HG03135 (cell line): ENCODE measurements around the gene ASAP2.

Experiments used
- ATAC-seq: cut with Tn5 transposase; IDR thresholded peaks from one replicate; pipeline ENCODE4 v1.9.1; 2021; ENCODE audit warnings: mild to moderate bottlenecking, moderate library complexity; ENCODE audit not compliant: unreplicated experiment

The ASAP2 gene

GRCh38 chr2:9291331-9291730, 84.7 kb downstream of the ASAP2 start:
- no peak for ATAC-seq

- ATAC-seq = no peak
Observed at GRCh38 chr2:9291866-9292265, 85.3 kb downstream of the ASAP2 start.

- no peak for ATAC-seq
Observed at GRCh38 chr2:9292426-9292825, 85.8 kb downstream of the ASAP2 start.

- ATAC-seq = no peak
Observed at GRCh38 chr2:9294764-9295163, 88.2 kb downstream of the ASAP2 start.

GRCh38 chr2:9296559-9296958, 89.9 kb downstream of the ASAP2 start:
- ATAC-seq = no peak

- no peak for ATAC-seq
Observed at GRCh38 chr2:9297156-9297555, 90.5 kb downstream of the ASAP2 start.

GRCh38 chr2:9297807-9298206, 91.2 kb downstream of the ASAP2 start:
- ATAC-seq = no peak

DNA sequence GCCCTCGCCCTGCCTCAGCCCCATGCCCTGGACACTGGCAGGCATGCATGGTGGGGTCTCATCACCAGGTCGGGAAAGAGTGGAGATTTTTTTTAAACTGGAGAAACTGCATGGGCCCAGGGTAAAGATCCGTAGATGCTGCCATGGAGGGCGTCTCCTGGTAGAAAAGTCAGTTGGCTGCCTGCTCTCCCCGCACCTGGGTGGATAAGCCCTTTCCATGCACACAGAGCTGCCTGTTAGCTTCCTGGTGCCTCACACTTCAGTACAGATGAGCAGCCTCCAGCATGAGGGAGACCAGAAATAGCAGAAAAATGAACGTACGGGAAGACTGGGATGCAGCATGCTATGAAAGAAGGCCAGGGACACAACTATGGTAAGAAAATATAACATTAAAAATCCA, 92.0 kb downstream of the ASAP2 start:
- no peak for ATAC-seq

DNA sequence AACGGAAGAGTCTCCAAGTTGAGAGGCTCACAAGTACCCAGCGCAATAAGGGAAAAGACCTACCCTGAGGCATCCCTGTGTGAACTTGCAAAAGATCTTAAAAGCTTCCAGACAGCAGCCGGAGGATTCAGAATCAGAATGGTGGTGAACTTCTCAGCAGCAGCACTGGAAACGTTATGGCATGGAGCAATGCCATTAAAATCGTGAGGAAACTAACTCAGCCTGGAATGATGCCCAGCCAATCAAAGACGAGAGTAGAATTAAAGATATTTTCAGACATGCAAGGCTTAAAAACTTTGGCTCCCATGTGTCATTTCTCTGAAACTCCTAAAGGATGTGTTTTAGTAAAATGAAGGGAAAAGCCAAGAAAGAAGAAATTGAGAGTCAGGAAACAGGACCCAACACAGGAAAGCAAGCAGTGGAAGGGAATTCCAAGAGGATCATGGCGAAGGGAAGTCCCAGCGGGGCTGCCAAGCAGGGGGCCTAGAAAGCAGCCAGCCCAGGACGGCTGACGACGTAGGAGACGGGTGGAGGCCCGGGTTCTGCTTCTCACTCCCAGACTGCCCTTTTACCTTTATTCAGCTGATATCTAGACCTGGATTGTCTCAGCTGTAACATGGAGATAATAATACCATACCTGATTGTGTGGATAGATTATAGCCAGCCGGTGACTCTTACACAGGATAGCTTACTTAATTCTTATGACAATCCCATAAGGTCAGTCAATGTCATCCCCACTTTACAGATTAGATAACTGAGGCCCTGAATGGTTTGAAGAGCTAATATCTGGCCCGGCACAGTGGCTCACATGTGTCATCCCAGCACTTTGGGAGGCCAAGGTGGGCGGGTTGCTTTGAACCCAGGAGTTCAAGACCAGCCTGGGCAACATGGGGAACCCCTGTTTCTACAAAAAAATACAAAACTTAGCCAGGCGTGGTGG, 92.8 kb downstream of the ASAP2 start:
- ATAC-seq = no peak

GRCh38 chr2:9300214-9300613, 93.6 kb downstream of the ASAP2 start:
- no peak for ATAC-seq

- ATAC-seq = no peak
Observed at GRCh38 chr2:9300829-9301453, 94.3 kb downstream of the ASAP2 start.

- ATAC-seq = no peak
Observed at GRCh38 chr2:9302755-9303154, 96.1 kb downstream of the ASAP2 start.

DNA sequence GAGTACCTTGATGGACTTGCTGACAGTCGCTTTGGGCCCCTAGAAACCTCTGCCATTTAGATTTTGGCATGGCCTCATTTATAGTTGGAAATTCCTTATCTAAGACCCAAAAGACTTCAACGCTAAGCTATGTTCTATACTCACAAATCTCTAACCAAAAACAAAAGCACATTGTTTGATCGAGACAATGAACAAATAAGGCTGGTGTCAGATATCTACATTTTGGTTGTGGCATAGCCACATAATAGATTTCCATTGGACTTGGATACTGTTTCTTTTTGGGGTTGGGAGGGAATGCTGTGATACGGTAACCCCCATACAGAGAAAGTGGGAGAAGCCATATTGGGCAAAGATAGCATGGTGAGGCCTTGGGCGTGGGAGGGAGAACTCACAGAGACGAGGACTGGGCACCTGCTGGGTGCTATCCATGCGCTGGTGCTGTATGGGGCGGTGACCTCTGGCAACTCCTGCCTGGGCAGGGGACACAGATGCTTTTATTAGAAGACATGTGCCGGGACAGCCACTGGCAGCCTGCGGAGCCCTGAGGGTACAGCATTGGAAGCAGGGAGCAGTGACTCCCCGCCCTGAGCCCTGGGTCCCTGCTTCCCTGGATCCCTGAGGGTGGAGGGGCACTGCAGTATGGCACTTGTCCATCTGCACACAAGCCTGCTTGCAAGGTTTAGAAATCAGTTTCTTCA, 97.1 kb downstream of the ASAP2 start:
- ATAC-seq = no peak

GRCh38 chr2:9306911-9307310, 100.3 kb downstream of the ASAP2 start:
- no peak for ATAC-seq

DNA sequence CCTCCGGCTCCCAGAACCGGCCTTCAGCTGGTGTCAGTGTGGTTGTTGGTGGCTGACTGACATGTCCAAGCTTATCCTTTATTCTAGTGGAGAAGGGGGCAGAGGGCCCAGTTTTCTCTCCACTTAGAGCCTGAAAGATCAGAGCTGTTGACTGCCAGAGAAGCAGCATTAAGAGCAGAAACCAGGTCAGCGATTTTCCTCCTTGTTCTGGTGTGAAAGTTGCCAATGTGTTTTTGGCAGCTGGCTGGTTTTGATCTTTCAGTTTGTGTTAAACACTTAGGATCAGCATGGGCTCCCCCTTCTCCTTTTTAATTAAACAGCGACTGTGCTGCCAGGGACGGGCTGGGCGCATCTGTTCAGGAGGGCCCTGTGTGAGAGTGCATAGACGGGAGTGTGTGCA, 100.9 kb downstream of the ASAP2 start:
- no peak for ATAC-seq

DNA sequence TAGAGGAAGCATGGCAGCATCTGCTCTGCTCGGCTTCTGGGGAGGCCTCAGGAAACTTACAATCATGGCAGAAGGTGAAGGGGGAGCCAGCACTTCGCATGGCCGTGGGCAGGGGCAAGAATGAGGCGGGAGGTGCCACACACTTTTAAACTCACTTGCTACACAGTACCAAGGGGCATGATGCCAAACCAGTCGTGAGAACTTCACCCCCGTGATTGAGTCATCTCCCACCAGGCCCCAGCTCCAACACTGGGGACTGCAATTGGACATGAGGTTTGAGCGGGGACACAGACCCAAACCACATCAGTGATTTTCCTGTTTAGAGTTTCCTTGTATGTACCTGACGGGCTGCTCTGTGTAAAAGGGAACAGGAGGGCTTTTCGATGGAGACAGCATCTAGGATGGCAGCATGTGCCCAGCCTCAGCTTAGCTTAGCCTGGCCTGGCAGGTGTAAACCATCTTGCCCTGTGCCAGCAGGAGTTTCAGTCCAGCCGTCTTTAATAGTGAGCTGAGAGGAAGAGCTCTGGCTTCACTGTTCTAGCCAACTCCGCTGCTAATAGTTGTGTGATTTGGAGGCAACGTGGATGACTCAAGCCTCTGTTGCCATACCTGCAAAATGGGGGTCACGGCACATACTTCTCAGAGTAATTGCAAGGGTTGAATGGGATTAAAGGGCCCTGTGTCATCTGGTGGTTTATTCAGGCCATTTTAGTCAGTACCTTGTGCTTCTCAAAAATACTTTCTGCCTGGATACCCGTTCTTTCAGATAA, 101.8 kb downstream of the ASAP2 start:
- no peak for ATAC-seq

DNA sequence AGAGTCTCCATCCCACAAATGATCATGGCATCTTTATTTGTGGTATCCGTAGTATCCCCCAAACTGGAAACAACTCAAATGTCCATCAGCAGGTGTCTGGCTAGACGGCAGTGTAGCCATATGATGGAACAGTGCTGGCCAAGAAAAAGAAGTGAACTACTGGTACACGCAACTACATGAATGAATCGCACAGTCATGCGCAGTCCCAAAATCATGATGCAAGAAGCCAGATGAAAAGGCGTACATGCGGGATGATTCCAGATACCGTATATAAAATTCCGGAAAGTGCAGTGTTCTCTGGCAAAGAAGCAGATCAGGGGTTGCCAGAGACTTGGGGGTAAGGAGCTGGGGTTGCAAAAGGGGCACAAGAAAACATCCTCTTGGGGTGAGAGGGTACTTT, 102.5 kb downstream of the ASAP2 start:
- ATAC-seq = no peak

DNA sequence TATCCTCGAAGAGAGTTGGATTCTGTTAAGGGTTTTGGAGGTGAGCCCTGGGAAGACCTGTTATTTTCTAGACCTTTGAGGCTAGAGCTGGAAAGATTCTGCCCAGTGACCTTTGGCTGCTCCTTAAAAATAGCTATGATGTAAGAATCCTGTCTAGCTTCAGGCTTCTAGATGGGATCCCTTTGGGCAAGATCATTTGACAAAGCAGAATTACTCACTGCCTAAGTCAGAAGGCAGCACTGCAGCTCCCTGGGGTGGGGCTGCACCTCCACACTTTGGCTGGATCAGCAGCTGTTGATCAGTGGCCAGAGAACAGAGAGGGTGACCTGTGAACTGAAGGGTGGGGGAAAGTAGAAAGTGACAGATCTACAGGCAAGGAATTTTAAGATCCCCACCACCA, 103.8 kb downstream of the ASAP2 start:
- ATAC-seq = no peak

DNA sequence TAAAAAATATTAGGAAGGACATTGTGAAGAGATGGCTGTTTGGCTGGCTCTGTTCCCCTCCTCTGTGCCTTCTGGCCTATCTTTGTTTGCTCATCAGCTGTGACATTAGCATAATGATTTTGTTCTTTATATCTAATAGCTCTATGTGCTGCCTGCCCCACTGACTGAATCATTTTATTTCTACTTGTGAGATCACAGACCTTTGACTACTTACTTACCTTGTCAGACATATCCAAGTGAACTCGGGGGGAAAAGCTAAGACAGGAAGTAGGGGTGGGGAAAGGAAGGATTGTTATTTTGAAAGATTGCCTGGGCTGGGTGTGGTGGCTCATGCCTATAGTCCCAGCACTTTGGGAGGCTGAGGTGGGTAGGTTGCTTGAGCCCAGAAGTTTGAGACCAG, 104.2 kb downstream of the ASAP2 start:
- no peak for ATAC-seq

DNA sequence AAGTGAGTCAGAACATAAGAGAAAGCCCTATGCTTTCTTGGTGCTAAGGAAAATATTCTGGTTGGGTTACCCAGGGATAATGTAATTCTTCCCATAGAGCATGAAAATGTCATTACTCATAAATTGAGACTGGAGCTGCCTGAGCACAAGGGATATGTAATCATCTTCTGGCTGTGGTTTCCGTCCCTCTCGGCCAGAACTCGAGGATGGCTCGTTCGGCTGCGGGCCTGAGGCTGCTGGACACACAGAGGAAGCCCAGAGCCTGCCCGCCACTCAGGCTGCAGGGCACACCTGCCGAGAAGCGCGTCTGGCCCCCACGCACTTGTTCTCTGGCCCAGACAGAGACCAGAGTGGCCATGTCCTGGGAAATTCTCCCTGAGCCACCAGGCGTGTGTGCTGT, 104.9 kb downstream of the ASAP2 start:
- no peak for ATAC-seq

- ATAC-seq = no peak
Observed at GRCh38 chr2:9312591-9312990, 106.0 kb downstream of the ASAP2 start.
